Measurements from ENCODE around the gene C2orf49. TPM values are rescaled to one million over a fixed set of nuclear protein-coding genes. Genes with fewer than 3 reads are reported as not detected.

Gene C2orf49
- total and polyA plus RNA-seq, 2 of the 8 experiments (the other 6 are each of a cell fraction or from before 2014, with no cell fraction given) = 5.6 to 19.9 TPM

DNA sequence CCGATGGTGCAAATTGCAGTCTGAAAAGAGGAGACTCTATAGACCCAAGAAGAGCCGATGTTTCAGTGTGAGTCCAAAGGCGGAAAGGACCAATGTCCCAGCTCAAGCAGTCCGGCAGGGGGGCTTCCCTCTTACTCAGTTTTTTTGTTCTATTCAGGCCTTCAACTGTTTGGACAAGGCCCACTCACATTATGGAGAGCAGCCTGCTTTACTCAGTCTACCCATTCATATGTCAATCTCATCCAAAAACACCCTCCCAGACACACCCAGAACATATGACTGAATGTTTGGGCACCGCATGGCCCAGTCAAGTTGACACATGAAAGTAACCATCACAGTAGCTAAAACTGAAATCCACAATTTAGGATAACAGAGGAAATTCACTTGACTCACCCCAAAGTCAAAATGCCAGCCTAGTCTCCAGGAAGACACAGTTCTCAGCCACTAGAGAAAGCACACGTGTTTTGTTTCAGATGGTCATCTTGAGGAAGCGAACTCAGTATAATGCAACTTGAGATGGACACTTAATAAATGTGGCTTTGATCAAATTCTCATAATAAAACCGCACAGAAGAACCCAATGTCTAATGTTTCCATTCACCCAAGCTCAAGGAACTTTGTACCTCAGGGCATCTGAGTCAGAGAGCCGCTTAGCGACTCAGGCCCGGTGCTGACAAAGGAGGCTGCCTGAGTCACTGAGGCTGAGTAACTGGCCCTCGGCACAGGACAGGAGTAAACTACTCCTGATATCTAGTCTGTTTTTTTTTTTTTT lies 59.1 kb downstream of the C2orf49 start (continued):
- TF ChIP-seq, protein P1, sequence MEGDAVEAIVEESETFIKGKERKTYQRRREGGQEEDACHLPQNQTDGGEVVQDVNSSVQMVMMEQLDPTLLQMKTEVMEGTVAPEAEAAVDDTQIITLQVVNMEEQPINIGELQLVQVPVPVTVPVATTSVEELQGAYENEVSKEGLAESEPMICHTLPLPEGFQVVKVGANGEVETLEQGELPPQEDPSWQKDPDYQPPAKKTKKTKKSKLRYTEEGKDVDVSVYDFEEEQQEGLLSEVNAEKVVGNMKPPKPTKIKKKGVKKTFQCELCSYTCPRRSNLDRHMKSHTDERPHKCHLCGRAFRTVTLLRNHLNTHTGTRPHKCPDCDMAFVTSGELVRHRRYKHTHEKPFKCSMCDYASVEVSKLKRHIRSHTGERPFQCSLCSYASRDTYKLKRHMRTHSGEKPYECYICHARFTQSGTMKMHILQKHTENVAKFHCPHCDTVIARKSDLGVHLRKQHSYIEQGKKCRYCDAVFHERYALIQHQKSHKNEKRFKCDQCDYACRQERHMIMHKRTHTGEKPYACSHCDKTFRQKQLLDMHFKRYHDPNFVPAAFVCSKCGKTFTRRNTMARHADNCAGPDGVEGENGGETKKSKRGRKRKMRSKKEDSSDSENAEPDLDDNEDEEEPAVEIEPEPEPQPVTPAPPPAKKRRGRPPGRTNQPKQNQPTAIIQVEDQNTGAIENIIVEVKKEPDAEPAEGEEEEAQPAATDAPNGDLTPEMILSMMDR (IDR thresholded peaks at IDR 0.05; ENCODE audit: control extremely low read depth in 1 of 3, insufficient read depth in 1 of 3, low read depth in 1 of 3, low read length in 3 of 3) = no peak
- no peak for TF ChIP-seq KDM4A (IDR thresholded peaks at IDR 0.05; ENCODE audit: low read depth, low read length, severe bottlenecking)
- TF ChIP-seq, protein P2, sequence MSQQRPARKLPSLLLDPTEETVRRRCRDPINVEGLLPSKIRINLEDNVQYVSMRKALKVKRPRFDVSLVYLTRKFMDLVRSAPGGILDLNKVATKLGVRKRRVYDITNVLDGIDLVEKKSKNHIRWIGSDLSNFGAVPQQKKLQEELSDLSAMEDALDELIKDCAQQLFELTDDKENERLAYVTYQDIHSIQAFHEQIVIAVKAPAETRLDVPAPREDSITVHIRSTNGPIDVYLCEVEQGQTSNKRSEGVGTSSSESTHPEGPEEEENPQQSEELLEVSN (IDR thresholded peaks at IDR 0.05) = no peak
- no peak for TF ChIP-seq RXRA (IDR thresholded peaks at IDR 0.05; ENCODE audit: insufficient read depth, low read depth, low read length)
- no peak for TF ChIP-seq JUN (IDR thresholded peaks at IDR 0.05; ENCODE audit: low read depth, low read length)
- TF ChIP-seq, protein P3, sequence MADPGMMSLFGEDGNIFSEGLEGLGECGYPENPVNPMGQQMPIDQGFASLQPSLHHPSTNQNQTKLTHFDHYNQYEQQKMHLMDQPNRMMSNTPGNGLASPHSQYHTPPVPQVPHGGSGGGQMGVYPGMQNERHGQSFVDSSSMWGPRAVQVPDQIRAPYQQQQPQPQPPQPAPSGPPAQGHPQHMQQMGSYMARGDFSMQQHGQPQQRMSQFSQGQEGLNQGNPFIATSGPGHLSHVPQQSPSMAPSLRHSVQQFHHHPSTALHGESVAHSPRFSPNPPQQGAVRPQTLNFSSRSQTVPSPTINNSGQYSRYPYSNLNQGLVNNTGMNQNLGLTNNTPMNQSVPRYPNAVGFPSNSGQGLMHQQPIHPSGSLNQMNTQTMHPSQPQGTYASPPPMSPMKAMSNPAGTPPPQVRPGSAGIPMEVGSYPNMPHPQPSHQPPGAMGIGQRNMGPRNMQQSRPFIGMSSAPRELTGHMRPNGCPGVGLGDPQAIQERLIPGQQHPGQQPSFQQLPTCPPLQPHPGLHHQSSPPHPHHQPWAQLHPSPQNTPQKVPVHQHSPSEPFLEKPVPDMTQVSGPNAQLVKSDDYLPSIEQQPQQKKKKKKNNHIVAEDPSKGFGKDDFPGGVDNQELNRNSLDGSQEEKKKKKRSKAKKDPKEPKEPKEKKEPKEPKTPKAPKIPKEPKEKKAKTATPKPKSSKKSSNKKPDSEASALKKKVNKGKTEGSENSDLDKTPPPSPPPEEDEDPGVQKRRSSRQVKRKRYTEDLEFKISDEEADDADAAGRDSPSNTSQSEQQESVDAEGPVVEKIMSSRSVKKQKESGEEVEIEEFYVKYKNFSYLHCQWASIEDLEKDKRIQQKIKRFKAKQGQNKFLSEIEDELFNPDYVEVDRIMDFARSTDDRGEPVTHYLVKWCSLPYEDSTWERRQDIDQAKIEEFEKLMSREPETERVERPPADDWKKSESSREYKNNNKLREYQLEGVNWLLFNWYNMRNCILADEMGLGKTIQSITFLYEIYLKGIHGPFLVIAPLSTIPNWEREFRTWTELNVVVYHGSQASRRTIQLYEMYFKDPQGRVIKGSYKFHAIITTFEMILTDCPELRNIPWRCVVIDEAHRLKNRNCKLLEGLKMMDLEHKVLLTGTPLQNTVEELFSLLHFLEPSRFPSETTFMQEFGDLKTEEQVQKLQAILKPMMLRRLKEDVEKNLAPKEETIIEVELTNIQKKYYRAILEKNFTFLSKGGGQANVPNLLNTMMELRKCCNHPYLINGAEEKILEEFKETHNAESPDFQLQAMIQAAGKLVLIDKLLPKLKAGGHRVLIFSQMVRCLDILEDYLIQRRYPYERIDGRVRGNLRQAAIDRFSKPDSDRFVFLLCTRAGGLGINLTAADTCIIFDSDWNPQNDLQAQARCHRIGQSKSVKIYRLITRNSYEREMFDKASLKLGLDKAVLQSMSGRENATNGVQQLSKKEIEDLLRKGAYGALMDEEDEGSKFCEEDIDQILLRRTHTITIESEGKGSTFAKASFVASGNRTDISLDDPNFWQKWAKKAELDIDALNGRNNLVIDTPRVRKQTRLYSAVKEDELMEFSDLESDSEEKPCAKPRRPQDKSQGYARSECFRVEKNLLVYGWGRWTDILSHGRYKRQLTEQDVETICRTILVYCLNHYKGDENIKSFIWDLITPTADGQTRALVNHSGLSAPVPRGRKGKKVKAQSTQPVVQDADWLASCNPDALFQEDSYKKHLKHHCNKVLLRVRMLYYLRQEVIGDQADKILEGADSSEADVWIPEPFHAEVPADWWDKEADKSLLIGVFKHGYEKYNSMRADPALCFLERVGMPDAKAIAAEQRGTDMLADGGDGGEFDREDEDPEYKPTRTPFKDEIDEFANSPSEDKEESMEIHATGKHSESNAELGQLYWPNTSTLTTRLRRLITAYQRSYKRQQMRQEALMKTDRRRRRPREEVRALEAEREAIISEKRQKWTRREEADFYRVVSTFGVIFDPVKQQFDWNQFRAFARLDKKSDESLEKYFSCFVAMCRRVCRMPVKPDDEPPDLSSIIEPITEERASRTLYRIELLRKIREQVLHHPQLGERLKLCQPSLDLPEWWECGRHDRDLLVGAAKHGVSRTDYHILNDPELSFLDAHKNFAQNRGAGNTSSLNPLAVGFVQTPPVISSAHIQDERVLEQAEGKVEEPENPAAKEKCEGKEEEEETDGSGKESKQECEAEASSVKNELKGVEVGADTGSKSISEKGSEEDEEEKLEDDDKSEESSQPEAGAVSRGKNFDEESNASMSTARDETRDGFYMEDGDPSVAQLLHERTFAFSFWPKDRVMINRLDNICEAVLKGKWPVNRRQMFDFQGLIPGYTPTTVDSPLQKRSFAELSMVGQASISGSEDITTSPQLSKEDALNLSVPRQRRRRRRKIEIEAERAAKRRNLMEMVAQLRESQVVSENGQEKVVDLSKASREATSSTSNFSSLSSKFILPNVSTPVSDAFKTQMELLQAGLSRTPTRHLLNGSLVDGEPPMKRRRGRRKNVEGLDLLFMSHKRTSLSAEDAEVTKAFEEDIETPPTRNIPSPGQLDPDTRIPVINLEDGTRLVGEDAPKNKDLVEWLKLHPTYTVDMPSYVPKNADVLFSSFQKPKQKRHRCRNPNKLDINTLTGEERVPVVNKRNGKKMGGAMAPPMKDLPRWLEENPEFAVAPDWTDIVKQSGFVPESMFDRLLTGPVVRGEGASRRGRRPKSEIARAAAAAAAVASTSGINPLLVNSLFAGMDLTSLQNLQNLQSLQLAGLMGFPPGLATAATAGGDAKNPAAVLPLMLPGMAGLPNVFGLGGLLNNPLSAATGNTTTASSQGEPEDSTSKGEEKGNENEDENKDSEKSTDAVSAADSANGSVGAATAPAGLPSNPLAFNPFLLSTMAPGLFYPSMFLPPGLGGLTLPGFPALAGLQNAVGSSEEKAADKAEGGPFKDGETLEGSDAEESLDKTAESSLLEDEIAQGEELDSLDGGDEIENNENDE (IDR thresholded peaks at IDR 0.05; ENCODE audit: insufficient replicate concordance, low read length) = no peak

All from H1 (cell line).